Measurements from ENCODE around the gene PYGM. TPM values are rescaled to one million over a fixed set of nuclear protein-coding genes. Genes with fewer than 3 reads are reported as not detected.
A peak's percentile ranks its signal among the peaks of the same experiment; 100 is the strongest.

PYGM gene
- total and polyA plus RNA-seq, 2 of the 8 experiments (the other 6 are each of a cell fraction or from before 2014, with no cell fraction given), result 9.6 to 10.0 TPM

DNA sequence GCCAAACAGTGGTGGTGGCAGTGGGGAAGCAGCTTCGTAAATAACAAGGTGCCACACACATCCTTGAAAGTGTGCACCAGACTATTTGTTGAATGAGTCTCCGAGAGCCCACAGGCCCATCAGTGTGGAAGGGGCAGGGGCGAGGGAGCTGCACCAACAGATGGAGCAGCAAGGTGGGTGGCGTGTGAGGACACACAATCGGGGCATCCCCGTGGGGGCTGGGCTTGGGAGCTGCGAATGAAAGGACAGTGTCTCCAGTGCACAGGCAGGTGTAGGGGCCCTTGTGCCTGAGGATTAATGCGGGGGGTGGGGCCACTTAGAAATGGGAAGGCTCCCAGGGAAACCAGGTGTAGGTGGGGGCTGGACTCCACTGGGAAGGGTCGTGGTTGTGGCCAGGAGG is 39.6 kb downstream of the PYGM start:
- Histone ChIP-seq H2AFZ (ENCODE audit: low read length) (no peak overlapping the region), H3K27ac (ENCODE audit: low read depth, low read length) (no peak overlapping the region), H3K18ac (ENCODE audit: extremely low read depth, low read length) (no peak overlapping the region), H3K23me2 (ENCODE audit: low read depth, low read length) (peaks cover 8% of the 10 kb centered on the region; the same call in 1 of the 2 replicates), H3K4ac (replicated peaks; ENCODE audit: insufficient read length, low read depth, low read length) (no peak overlapping the region), H3K9ac (replicated peaks in 1 of 4; ENCODE audit: extremely low read depth in 1 of 4, low read depth in 3 of 4, low read length in 3 of 4) (no peak overlapping the region), H3K79me2 (ENCODE audit: control insufficient read depth in 1 of 2, insufficient read depth in 2 of 2, low read length in 2 of 2) (no peaks in the 10 kb centered on the region), H3K4me2 (ENCODE audit: insufficient read depth in 1 of 2, low read depth in 2 of 2, low read length in 2 of 2) (no peak overlapping the region), H4K8ac (ENCODE audit: extremely low read depth, insufficient read depth, low read length) (no peak overlapping the region), H4K20me1 (replicated peaks in 1 of 2; ENCODE audit: control insufficient read depth in 1 of 2, insufficient read depth in 2 of 2, low read length in 2 of 2) (peaks cover 0 to under 1% of the 10 kb centered on the region in 2 experiments), H4K91ac (replicated peaks; ENCODE audit: insufficient read length, low read length) (no peak overlapping the region), H3K9me3 (ENCODE audit: insufficient read depth in 2 of 2, low read depth in 1 of 2, low read length in 1 of 2) (no peaks in the 10 kb centered on the region), H3K79me1 (ENCODE audit: low read depth, low read length) (peaks cover 2% of the 10 kb centered on the region; the same call in 1 of the 2 replicates), H2BK120ac (replicated peaks; ENCODE audit: low read depth, low read length) (no peak overlapping the region), H2AK5ac (ENCODE audit: low read depth, low read length) (no peak overlapping the region), H4K5ac (ENCODE audit: insufficient read length, low read depth, low read length) (no peak overlapping the region), H3K23ac (ENCODE audit: insufficient read length) (no peak overlapping the region), H2BK12ac (ENCODE audit: low read depth, low read length) (peak overlapping the region; percentile 80; the same call in 1 of the 2 replicates), H3K36me3 (ENCODE audit: control insufficient read depth in 2 of 4, insufficient read depth in 4 of 4, low read length in 3 of 4) (no peaks in the 10 kb centered on the region), H3K56ac (replicated peaks; ENCODE audit: insufficient read length, low read depth, low read length) (no peak overlapping the region), H3K4me1 (replicated peaks in 1 of 4; ENCODE audit: control insufficient read depth in 3 of 4, insufficient read depth in 4 of 4, low read length in 3 of 4) (peaks cover 8 to 25% (median 16%) of the 10 kb centered on the region in 4 experiments), H3K14ac (ENCODE audit: insufficient read length) (no peak overlapping the region), H2BK5ac (ENCODE audit: low read depth, low read length) (no peak overlapping the region), H3K27me3 (replicated peaks in 1 of 4; ENCODE audit: control insufficient read depth in 3 of 4, extremely low read depth in 1 of 4, insufficient read depth in 3 of 4, low read length in 3 of 4) (peaks cover 7 to 25% (median 22%) of the 10 kb centered on the region in 4 experiments), H3K4me3 (ENCODE audit: extremely low read depth in 1 of 4, insufficient read depth in 2 of 4, low read depth in 3 of 4, low read length in 4 of 4) (no peak overlapping the region), H2BK20ac (ENCODE audit: low read length) (no peak overlapping the region), H2BK15ac (ENCODE audit: low read length) (0 out of 2 replicates have a peak overlapping the region, but pooled peaks have one; percentile 53)
- CTCF ChIA-PET (ENCODE audit: partially characterized antibody), result interaction anchor here (0.9 to 4.7 kb wide), 5 partner anchors 16 to 68 kb away, joined by 3 to 30 read pairs (median 18); partner anchors contain the start of gene RASGRP2
- TF ChIP-seq RNF2 (IDR thresholded peaks at IDR 0.05; ENCODE audit: borderline replicate concordance, low read depth, low read length, missing control alignments, poor library complexity, severe bottlenecking), result no peak
- TF ChIP-seq SP4 (IDR thresholded peaks at IDR 0.05; ENCODE audit: low read length), result no peak
- TF ChIP-seq EGR1 (IDR thresholded peaks at IDR 0.05; ENCODE audit: borderline replicate concordance, low read depth, low read length), result no peak
- TF ChIP-seq NANOG (IDR thresholded peaks at IDR 0.05; ENCODE audit: insufficient read depth, low read depth, low read length, poor library complexity, severe bottlenecking), result no peak
- no peak for TF ChIP-seq CHD1 (IDR thresholded peaks at IDR 0.05; ENCODE audit: low read depth, low read length)
- no peak for TF ChIP-seq ASH2L (IDR thresholded peaks at IDR 0.05; ENCODE audit: low read length)
- TF ChIP-seq RAD21 (IDR thresholded peaks at IDR 0.05 in 1 of 2, conservative IDR thresholded peaks at IDR 0.05 in 1 of 2; ENCODE audit: low read depth in 2 of 2, low read length in 2 of 2), result no peak
- TF ChIP-seq POLR2A (IDR thresholded peaks at IDR 0.05; ENCODE audit: control extremely low read depth in 1 of 2, low read depth in 2 of 2, low read length in 2 of 2), result no peak
- DNase-seq (ENCODE audit: low read depth in 1 of 2, low spot score in 2 of 2) (no peak), FAIRE-seq (no peak)
- 79% methylated on average over 9 of the region's 9 CpGs; no CpG with 5 or more reads in 1 of the 2 experiments for WGBS, 2 experiments (ENCODE audit: extremely low coverage in 1 of 2, insufficient coverage in 1 of 2, insufficient read length in 1 of 2, insufficient replicate concordance in 2 of 2, low coverage in 1 of 2, low lambda C conversion rate in 2 of 2, missing lambda C conversion rate in 1 of 2)
- POLR2A ChIA-PET (ENCODE audit: partially characterized antibody), result no interaction called here
